Cortex of kidney (tissue), 1 donor: ENCODE measurements around the gene AATF.

ENCODE experiments used
- DNase-seq: peaks from one replicate; lab custom pipeline; 2025; lab: John Stamatoyannopoulos, UW

Gene AATF, protein sequence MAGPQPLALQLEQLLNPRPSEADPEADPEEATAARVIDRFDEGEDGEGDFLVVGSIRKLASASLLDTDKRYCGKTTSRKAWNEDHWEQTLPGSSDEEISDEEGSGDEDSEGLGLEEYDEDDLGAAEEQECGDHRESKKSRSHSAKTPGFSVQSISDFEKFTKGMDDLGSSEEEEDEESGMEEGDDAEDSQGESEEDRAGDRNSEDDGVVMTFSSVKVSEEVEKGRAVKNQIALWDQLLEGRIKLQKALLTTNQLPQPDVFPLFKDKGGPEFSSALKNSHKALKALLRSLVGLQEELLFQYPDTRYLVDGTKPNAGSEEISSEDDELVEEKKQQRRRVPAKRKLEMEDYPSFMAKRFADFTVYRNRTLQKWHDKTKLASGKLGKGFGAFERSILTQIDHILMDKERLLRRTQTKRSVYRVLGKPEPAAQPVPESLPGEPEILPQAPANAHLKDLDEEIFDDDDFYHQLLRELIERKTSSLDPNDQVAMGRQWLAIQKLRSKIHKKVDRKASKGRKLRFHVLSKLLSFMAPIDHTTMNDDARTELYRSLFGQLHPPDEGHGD

DNA sequence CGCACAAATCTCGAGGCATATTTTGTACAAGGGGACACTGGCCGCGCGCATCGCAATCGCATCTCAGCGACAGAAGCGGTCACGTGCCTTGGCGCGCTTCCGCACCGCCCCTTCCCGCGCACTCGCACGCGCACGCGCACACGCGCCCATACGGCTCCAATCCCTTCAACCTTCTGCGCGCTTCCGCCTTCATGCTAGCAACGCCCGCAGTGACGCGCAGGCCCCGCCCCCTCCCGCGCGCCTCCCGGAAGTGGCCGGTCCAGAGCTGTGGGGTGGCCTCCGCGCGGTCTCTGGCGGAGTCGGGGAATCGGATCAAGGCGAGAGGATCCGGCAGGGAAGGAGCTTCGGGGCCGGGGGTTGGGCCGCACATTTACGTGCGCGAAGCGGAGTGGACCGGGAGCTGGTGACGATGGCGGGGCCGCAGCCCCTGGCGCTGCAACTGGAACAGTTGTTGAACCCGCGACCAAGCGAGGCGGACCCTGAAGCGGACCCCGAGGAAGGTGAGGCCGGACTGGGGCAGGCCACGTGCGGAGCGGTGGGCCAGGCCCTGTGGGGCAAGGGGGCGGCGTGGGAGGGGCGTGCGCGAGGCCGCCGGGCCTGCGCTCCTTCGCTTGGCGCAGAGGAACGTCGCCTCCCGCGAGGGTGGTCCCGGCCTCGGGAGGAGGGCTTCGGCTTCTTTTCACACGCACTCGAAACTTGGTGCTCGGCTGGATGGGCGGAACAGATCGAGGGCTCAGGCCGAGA is at the start of gene AATF:
AATF (plus strand) TSS at position 238 of the 744 bp plus-strand sequence; CDS start at position 410, 172 bp downstream.
- peak; percentile 72 for DNase-seq

DNA sequence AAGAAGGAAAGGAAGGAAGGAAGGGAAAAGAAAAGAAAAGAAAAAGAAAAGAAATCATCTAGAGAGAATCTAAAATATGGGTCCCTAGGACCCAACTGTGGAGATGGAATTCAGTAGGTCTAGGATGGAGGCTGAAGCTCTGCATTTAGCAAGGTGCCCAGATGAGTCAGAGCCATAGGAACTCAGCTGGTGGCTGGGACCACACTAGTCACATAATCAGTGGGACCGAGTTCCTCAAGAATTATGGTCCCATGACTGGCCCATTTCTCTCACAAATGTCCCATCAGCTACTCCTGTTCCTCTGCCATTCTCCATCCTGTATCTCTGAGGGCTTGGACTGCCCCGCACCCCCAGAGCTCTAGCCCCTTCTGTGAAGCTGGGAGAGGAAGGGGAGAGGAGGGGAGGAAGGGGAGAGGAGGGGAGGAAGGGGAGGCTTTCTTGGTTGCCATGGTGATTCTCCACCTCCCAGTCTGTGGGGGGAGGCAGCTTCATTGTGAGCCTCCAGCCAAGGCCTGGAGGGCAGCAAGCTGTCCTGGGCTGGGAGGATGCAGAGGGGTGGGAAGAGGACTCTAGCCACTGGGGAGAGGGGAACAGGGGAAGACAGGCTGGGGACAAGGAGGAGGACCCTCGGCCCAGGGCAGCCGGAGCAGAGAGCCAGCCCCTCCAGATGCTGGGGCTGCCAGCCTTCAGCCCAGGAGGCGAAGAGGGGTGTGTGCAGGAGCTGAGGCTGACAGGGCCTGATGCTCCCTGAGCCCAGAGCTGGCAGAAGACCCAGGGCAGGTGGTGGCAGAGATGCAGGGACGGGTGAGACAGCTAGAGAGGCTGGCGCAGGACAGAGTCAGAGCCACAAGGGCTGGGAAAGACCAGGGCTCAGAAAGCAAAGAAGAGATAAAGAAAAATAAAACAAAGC is 49.2 kb upstream of the AATF start:
- no peak for DNase-seq

DNA sequence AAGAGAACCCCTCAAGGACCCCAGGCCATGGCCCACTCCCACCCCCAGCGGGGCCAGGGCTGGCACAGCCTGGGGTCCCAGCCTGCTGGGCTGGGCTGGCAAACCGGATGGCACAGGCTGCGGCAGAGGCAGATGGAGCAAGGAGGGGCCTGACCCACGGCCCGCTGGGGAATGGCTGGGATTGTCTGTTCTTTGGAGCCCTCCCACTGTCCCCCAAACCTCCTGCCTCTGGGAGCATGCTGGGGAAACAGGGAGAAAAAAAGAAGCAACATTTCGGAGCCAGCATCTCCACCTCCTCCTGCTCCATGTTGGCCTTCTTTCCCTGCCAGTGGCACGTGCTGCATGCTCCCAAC is 48.6 kb upstream of the AATF start:
- DNase-seq: no peak

DNA sequence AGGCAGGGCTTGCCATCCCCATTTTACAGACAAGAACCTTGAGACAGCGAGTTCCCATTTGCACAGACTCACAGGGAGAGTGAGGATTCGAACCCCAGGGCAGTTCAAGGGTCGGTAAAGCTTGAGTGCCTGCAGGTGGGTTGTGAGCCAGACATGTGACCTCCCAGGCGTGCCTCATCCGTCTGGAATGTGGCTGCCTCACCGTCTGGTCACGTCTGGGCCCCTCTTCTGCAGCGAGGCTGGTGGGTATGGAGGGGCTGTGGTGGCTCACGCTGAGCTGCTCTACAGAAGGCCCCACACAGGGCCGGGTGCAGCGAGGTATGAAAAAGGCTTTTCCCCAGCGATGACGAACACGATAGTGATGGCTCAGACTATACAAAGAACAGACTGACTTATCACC is 47.2 kb upstream of the AATF start:
- no peak for DNase-seq

DNA sequence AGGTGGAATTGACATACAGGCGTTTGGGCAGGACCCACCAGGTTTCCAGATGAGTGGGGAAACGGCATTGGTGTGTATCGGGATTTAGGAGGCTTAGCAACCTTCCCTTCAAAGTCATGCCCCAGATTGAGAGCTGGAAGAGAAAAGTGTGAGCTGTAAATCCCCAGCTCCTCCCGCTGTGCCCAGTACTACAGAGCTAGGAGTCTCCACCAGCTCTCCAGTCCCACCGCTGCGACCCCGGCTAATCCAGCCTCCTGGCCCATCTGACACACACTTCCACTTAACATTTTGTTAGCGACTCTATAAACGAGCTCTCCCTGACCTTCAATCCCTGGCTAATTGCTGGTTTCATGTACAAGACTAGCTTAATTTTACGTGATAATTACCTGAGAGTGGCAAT is 41.3 kb upstream of the AATF start:
- DNase-seq: no peak

DNA sequence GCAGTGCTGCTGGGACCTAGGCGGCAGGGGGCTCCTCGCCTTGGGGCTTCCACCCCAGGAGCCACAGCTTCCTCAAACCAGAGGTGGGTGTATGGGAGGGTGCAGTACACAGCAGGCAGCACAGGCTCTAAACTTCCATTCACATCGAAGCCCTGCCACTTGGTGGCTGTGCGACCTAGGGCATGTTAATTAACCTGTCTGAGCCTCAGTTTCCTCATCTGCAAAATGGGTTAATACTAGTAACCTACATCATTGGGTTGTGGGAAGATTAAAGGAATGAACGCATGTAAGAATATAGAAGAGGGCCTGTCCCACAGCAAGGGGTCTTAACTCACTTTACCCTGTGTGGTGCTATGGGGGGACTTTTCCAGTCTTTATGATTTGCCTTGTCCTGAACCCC is 38.2 kb upstream of the AATF start:
- no peak for DNase-seq

DNA sequence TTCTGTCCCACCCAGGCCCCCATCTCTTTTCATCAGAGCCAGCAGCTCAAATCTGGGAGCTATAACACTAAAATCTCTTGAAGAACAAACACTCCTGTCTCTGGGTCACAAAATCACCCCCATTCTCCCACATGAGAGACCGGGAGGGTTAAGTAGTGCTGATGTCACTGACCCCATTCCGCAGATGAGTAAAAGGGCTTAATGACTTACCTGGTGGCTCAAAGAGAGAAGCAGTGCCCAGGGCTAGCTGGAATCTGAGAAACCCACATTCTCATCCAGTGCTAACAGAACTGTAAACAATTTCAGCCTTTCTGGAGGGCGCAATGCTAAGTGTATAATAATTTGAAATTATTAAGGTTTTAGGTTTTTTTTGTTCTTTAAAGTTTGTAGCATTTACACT is 37.8 kb upstream of the AATF start:
- no peak for DNase-seq

DNA sequence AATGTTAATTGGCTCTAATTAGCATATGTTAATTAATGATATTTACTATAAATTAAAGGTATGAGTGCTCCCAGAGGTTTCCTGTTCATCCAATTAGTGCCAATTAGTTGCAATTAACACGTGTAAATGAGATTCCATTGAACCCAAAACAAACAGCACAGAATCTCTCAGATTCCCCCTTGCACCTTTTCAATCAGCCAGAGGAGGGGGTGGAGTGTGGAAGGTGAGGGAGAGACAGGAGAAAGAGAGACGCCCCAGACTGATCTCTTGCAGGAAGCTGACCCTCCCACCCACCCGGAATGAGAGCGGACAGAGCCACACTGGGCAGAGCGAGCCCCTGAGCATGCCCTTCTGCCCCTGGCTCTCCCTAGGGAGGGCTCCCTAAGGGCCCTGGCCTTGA is 35.6 kb upstream of the AATF start:
- DNase-seq: no peak

DNA sequence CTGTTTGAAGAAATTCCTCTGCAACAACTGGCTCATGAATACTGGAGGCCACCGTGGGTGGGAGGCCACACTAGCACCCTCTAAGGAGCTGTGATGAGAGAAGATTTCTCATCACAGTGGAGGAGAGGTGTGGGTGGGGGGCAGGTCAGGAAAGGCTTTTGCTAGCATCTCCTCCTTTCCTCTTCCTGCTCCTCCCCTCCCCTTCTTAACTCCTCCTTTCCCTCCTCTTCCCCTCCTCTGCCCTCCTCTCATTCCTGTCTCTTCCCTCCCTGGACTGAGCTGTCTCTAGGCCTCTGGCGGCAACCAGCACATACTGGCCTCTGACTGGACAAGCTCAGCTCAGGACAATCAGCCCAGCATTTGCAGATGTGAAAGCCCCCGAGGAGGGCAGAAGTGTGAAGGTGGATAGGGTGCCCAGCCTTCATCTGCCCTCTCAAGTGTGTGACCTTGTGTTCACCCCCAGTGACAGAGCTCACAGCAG is 30.5 kb upstream of the AATF start:
- DNase-seq: no peak

DNA sequence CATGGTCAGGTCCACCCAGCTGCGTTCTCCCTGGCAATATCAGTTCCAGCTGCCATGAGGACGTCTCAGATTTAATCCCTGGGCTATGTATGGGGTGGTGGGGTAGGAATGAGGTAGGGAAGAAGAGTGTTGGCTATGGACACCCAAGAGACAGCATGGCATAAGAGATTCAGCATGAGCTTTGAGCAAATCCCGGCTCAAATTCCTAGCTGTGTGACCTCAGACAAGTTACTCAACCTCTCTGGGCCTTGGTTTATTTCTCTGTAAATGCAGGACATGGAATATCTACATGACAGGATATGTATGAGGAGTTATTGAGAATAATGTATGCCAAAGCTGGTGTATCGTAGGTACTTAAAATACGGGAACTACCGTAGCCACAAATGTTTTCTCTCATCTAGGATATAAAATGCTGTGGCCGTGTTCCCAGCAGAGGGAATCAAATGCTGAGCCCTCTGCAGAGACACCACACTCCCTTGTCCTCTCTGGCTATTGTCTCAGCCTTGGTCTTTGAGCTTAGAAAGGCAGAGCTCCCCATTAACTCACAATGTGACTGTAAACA is 29.3 kb upstream of the AATF start:
- no peak for DNase-seq

DNA sequence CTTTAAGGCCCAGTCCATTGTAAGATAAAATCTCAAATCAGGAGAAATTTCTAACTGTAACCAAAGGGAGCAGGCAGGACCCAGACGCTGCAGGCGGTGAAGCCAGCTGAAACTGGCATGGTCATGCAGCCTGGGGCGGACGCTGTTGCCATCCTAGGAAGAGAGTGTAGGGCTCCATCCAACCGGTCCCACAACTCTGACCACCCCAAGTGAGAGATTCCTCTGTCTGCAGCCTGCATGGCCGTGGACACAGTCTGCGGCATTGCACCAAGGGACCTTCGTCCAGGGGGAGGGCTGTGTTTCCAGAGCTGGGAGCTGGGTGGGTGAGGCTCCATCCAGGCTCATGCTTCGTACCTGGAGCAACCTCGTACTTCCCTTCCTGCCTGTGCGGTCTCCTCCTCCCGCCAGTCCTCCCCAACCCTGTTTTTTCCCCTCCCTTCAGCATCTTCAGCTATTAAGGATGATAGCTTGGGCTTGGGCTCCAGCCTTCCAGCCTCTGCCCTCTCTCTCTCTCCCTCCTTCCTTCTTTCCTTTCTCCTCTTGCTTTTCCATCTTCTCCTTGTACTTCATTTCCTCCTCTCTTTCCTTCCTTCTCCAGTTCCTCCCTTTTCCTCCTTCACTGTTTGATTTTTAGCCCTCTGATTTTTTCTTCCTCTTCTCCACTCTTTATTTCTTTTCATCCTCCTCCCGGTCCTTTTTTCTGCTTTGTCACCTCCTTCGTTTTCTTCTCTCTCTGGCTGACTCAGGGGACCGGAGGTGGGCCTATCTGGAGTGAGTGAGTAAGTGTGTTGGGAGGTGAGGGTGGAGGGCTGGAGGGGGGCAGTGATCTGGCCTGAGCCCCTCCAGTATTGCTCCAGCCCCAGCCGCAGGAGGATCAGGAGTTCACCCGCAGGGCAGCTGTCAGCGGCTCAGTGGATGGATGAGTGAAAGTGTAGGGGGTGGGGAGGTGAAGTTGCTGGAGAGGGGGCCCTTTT is 28.4 kb upstream of the AATF start:
- DNase-seq: no peak

DNA sequence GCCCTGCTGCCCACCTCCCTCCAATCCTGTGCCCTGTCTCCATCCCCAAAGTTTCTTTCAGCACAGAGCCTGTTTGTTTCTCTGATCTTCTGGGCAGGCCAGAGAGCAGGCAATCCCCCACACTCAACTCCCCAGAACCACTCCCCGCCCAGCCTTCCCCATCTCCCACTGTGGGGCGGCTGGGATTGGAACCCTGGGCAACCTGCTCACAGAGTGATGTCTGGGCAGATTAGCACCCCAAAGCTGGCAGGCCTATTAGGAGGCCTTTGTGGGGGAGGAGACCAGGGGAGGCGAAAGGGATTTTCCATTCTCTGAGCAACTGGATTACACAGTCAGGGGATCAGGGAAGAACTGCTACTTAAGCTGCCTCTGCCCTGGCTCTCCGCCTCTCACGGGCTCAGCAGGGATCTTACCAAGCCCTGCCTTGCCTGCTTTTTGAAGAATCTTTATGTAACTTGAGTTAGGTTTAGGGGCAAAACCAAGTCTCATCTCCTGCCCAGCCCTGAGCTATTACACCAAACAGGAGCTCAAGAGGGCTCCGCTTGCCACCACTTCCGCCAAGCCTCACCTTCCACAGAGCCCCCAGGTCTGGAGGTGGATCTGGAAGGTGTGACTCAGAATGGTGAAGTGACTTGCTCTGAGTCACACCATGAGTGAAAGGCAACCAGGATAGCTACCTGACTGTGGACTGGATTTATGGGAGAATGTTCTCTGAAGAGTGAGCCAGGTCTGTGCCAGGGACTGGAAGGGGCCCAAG is 27.5 kb upstream of the AATF start:
- DNase-seq: no peak

DNA sequence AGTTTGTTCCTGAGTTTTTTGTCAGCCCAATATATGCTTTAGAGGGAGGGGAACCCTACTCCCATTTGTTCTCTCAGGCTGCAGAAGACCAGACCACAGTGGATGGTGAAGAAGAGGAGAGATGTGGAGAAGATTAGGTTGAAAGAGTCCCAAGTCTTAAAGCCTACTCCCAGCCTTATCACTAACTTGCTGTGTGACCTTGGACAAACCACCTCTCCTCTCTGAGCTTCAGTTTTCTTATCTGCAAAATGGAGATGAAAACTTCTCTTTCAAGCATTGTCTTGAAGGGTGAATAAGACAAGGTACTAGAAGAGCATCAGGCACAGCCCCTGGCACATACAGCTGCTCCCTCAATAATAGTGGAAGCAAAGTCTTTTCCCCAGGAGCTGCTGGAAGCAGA is 26.6 kb upstream of the AATF start:
- no peak for DNase-seq

DNA sequence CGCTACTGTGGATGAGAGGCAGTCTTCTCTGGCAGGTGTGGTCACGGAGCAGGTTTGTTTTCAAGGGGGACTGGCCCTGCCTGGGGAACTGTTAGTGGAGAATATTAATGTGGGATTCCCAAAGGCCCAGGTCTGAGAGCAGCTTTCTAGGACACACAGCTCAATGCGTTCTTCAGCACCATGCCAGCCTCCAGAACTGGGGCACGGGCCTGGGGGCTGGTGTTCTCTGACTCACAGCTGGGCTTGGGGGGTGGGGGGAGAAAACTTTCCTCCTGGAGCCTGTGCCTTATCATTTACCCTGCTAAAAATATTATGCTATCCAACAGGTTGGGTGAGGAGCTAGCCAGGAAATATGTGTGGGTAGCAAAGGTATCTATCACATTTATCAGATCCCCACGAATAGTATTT is 24.9 kb upstream of the AATF start:
- no peak for DNase-seq

DNA sequence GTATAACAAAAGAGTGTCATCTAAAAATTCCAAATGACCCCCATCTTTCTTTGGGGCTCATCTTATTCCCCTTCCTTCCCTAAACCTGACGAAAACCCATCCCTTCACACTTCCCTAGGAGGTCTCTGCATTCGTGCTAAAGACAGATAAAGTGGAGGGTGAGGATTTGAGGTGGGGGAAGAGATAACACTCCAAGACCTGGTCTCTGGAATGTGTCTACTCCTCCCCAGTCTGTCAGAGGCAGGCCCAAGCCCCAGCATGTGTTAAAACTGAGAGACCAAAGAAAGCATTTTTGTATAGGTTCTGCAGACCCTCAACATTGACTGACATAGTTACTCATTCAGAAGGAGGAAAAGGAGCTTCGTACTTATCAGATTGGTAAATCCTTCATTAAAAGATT is 22.5 kb upstream of the AATF start:
- no peak for DNase-seq

DNA sequence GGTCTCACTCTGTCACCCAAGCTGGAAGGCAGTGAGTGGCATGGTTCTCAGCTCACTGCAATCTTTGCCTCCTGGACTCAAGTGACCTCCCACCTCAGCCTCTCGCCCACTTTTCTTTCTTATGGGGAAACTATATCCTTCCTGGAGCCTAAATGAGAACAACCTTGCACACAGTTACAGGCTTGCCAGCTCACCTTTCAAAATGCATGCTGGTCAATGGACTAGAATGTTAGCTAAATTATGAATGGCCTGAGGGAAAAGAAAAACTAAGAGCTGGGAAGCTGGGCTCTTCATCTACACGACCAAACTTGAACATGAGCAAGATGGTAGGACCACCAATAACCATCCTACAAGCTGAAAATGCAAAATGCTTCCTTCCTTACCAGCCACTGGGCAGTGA is 22.1 kb upstream of the AATF start:
- DNase-seq: no peak

DNA sequence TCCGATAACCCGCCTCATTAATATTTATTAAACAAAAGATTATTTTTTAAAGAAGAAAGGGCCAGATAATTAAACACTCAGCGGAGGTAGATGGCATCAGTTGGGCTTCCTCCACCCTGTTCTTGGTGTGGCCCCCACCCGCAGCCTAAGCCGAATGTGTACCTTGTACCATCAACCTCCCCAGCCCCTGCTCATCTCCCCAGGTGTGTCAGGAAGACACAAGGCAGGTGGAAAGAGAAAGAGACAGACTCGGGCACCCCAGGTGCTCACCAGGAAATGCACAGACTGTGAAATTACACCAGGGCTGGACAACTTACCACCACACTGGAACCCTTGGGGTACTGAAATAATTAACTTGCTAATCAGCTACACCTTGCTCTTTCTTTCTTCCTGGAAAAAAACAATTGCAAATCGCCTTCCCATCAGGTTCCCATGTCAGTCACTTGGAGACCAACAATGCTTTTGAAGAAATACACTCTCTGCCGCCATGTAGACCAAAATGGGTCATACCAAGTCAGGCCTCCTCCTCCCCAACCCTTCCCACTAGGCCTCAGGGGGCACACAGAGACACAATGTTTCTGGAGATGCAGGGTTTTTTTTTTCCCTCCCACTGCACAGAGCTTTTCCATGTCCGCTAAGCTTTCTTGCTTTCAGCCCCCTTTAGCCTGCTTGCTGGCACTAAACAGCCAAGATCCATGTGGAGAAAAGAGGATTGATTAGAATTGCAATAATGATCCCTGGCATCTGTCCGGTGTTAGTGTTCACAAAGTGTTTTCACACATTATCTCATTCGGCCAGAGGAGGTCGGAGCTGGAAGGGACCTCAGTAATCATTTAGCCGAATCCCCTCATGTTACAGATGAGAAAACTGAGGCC is 20.0 kb upstream of the AATF start:
- no peak for DNase-seq

DNA sequence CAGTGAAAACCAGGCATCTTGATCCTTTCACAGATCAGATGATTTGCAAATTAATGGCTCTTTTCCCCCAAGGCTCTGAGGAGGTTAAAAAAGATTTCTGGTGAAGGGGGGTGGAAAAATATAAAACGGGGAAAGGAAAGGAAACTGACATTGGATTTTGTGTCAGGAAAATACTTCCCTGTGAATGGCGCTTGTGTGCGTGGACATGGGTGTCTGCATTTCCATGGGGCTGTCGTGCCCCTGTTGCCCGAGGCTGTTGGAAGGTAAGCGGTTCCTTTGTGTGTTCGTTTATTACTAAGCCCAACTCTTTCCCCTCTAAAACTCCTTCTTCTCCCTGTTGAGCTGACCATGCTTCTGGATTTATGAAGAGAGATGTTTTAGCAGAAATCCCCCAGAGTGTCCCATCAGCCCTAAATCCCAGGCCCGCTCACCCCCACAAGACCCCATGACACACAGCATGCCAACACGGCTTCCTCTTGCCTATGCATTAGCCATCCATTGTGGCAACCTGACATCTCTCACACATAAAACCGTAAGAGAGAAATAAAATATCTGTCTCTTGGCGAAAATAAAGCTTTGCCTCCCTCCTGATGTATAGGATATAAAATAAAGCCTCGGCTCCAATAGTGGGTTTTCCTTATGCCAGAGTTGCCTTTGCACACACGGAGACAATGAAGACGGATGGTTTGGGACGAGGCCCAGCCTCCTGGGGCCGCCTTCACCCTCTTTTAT is 18.7 kb upstream of the AATF start:
- no peak for DNase-seq
